K562 (cell line): ENCODE results near the gene CNTFR. TPM values are rescaled to one million over a fixed set of nuclear protein-coding genes. Genes with fewer than 3 reads are reported as not detected.

Source experiments
- ATAC-seq: fragments of 200-7000 bp; cut with Tn5 transposase; 3 replicates; pipeline ENCODE4 v1.9.1; 2020; ENCODE audit warnings: moderate library complexity
- BruUV-seq: library from RNA; stranded (reverse); fragments of 400-500 nt; replicated peaks from 2 replicates; lab custom pipeline; 2021; lab: Mats Ljungman, UMichigan
- CTCF ChIA-PET: fragments of 300-600 bp; formaldehyde crosslinking; extraction: SDS; loops from one replicate; lab custom pipeline; 2021; ENCODE audit warnings: low intra/inter-chr PET ratio; lab: Yijun Ruan, JAX
- POLR2A ChIA-PET: fragments of 300-600, 350-650 bp; sonication (Branson Sonifier 250); formaldehyde crosslinking; extraction: SDS; loops from one replicate; lab custom pipeline; 2021; ENCODE audit warnings: antibody characterized with exemption, inconsistent platforms; lab: Yijun Ruan, JAX
- DNase-seq, 4 experiments: peaks; one replicate each; pipeline versions ENCODE4 v3.0.0 to v3.0.0-alpha.2; 2011 to 2018; ENCODE audit warnings: low spot score in 3 of 4, mixed read lengths in 3 of 4; ENCODE audit errors: extremely low read depth in 1 of 4
- FAIRE-seq: peaks from 2 replicates; lab custom pipeline; 2011; peaks lifted over from hg19 to GRCh38; lab: Jason Lieb, UNC
- H2AFZ ChIP-seq: 2 replicates; pipeline ENCODE4 v1.6.0; 2011; ENCODE audit warnings: low read depth, low read length, control low read depth, inconsistent platforms
- H3K27ac ChIP-seq: fragments of 200-600 bp; 3 replicates; pipeline ENCODE4 v1.8.0; 2011; ENCODE audit warnings: low read depth, mild to moderate bottlenecking, control low read depth, inconsistent platforms, low read length, moderate library complexity, mixed read lengths; ENCODE audit errors: extremely low read depth
- H3K27me3 ChIP-seq, 2 experiments: fragments of 300-600 bp in 1 of 2; 2 replicates in 1 of 2; 3 replicates in 1 of 2; pipeline versions ENCODE4 v1.6.0 to v1.8.0; 2011; ENCODE audit warnings: inconsistent platforms in 2 of 2, low read length in 2 of 2, mild to moderate bottlenecking in 1 of 2, mixed read lengths in 1 of 2, moderate library complexity in 1 of 2; ENCODE audit not compliant: control insufficient read depth in 2 of 2, insufficient read depth in 2 of 2
- H3K36me3 ChIP-seq: fragments of 300-600 bp; 3 replicates; pipeline ENCODE4 v1.8.0; 2011; ENCODE audit warnings: mild to moderate bottlenecking, low read length, inconsistent platforms; ENCODE audit not compliant: control insufficient read depth, insufficient read depth
- H3K4me1 ChIP-seq, 2 experiments: fragments of 200-600 bp in 1 of 2; replicated peaks in 1 of 2; 2 replicates in 1 of 2; 3 replicates in 1 of 2; pipeline versions ENCODE4 v1.5.1 to v1.8.0; 2011; ENCODE audit warnings: inconsistent platforms in 2 of 2, low read length in 2 of 2, mild to moderate bottlenecking in 1 of 2, mixed read lengths in 1 of 2, moderate library complexity in 1 of 2; ENCODE audit not compliant: control insufficient read depth in 2 of 2, insufficient read depth in 2 of 2
- H3K4me2 ChIP-seq: 2 replicates; pipeline ENCODE4 v1.6.1; 2011; ENCODE audit warnings: low read length, control low read depth, inconsistent platforms, mixed read lengths; ENCODE audit not compliant: insufficient read depth
- H3K4me3 ChIP-seq: fragments of 200-600 bp; sonication (generic), shearing (Covaris generic); 2 replicates; pipeline ENCODE4 v1.5.1; 2016; ENCODE audit warnings: control low read depth, inconsistent platforms
- H3K79me2 ChIP-seq: fragments of 200-600 bp; 3 replicates; pipeline ENCODE4 v1.8.0; 2011; ENCODE audit warnings: low read length, inconsistent platforms; ENCODE audit not compliant: control insufficient read depth, insufficient read depth
- H3K9ac ChIP-seq, 2 experiments: 2 replicates each; pipeline versions ENCODE4 v1.6.0 to v1.6.1; 2011; ENCODE audit warnings: low read depth in 2 of 2, low read length in 2 of 2, control low read depth in 1 of 2, inconsistent platforms in 1 of 2, mild to moderate bottlenecking in 1 of 2, mixed read lengths in 1 of 2; ENCODE audit not compliant: insufficient read depth in 1 of 2
- H3K9me1 ChIP-seq: one replicate; pipeline ENCODE4 v1.6.0; 2011; ENCODE audit warnings: inconsistent platforms, mild to moderate bottlenecking, low read length, moderate library complexity; ENCODE audit not compliant: control insufficient read depth, insufficient read depth
- H3K9me3 ChIP-seq: replicated peaks from 2 replicates; pipeline ENCODE4 v1.5.1; 2011; ENCODE audit warnings: low read depth, low read length, inconsistent platforms; ENCODE audit not compliant: control insufficient read depth, insufficient read depth
- H4K20me1 ChIP-seq: replicated peaks from 2 replicates; pipeline ENCODE4 v1.6.1; 2011; ENCODE audit warnings: low read length, inconsistent platforms, mixed read lengths; ENCODE audit not compliant: control insufficient read depth, insufficient read depth
- ATF2 ChIP-seq: sonication (generic); formaldehyde crosslinking; IDR thresholded peaks from 2 replicates; pipeline ENCODE4 v1.8.1; 2022; ENCODE audit warnings: missing genetic modification reagents
- CBX3 ChIP-seq, 2 experiments: IDR thresholded peaks; 1 replicate in 1 of 2; 2 replicates in 1 of 2; pipeline ENCODE4 v1.6.1; 2012; ENCODE audit warnings: inconsistent platforms in 2 of 2, low read length in 2 of 2, borderline replicate concordance in 1 of 2, control low read depth in 1 of 2
- CGGBP1 ChIP-seq: fragments of 250-450 bp; sonication (Bioruptor Pico); IDR thresholded peaks from 2 replicates; pipeline ENCODE4 v1.9.0; 2021; ENCODE audit warnings: mild to moderate bottlenecking
- ETV5 ChIP-seq: sonication (generic); formaldehyde crosslinking; IDR thresholded peaks from 2 replicates; pipeline ENCODE4 v1.4.0; 2020; ENCODE audit warnings: low read depth, mild to moderate bottlenecking, missing genetic modification reagents
- HDAC6 ChIP-seq: IDR thresholded peaks from 2 replicates; pipeline ENCODE4 v1.6.1; 2012; ENCODE audit warnings: low read depth, mild to moderate bottlenecking, control low read depth, inconsistent platforms, low read length, moderate library complexity
- MCM5 ChIP-seq: fragments of 450-650 bp; IDR thresholded peaks from 2 replicates; pipeline ENCODE4 v1.6.1; 2016; ENCODE audit warnings: low read depth
- RAD21 ChIP-seq, 2 experiments: fragments of 250-450 bp in 1 of 2; fragments of 450-650 bp in 1 of 2; sonication (Bioruptor Pico) in 1 of 2; formaldehyde crosslinking in 1 of 2; IDR thresholded peaks in 1 of 2; conservative IDR thresholded peaks in 1 of 2; 2 replicates each; pipeline versions ENCODE4 v1.4.0 to v1.8.0; 2020 to 2022; ENCODE audit warnings: mild to moderate bottlenecking in 2 of 2, moderate library complexity in 1 of 2
- RFX7 ChIP-seq: fragments of 250-450 bp; sonication (Bioruptor Pico); IDR thresholded peaks from 2 replicates; pipeline ENCODE4 v1.5.1; 2021; ENCODE audit warnings: mild to moderate bottlenecking
- RUNX1 ChIP-seq: sonication (generic); IDR thresholded peaks from 2 replicates; pipeline ENCODE4 v1.6.1; 2016; ENCODE audit warnings: antibody characterized with exemption, low read depth
- SRSF1 ChIP-seq: fragments of 200-400 bp; formaldehyde crosslinking; IDR thresholded peaks from 2 replicates; pipeline ENCODE4 v1.6.1; 2017; ENCODE audit warnings: mild to moderate bottlenecking, low read depth, low read length, moderate library complexity
- TCF7L2 ChIP-seq: fragments of 150-350 bp; IDR thresholded peaks from 2 replicates; pipeline ENCODE4 v1.6.1; 2016; ENCODE audit warnings: low read depth, mild to moderate bottlenecking, low read length, moderate library complexity
- ZFP91 ChIP-seq: sonication (generic); formaldehyde crosslinking; IDR thresholded peaks from 2 replicates; pipeline ENCODE4 v1.8.0; 2022; ENCODE audit warnings: mild to moderate bottlenecking, missing genetic modification reagents
- ZNF124 ChIP-seq: sonication (generic); formaldehyde crosslinking; IDR thresholded peaks from 2 replicates; pipeline ENCODE4 v1.8.1; 2022; ENCODE audit warnings: missing genetic modification reagents
- whole genome bisulfite sequencing: fragments of 100-300 bp; shearing (Covaris generic); methylation state at CpG from one replicate; pipeline ENCODE4 v1.1.6; 2016; ENCODE audit warnings: low coverage, mixed read lengths; ENCODE audit not compliant: insufficient coverage; ENCODE audit errors: missing lambda C conversion rate; 5-methylcytosine and 5-hydroxymethylcytosine counted together
- in situ Hi-C: fragments of 300-500 bp; cut with MboI; formaldehyde crosslinking; loops from 4 replicates; pipeline ENCODE4 v1.15.0; 2018; ENCODE audit warnings: inconsistent platforms, mixed read lengths
- intact Hi-C: fragments of 100-400 bp; cut with micrococcal nuclease; formaldehyde crosslinking; loops from 2 replicates; pipeline ENCODE4 v1.14.2; 2022
- polyA plus RNA-seq, 8 experiments: library from polyadenylated mRNA; depleted of rRNA in 4 of 8; stranded (reverse) in 5 of 8; unstranded in 3 of 8; fragments of >200 nt; fragmentation: Nextera tagmentation in 2 of 8; fragmentation: Illumina TruSeq in 1 of 8; extraction: Ambion mirVana in 2 of 8; extraction: Trizol in 1 of 8; gene quantifications; 2 replicates each; pipeline versions ENCODE4 v1.2.1 to v1.2.3, GENCODE V29; 2011 to 2014; ENCODE audit warnings: inconsistent platforms in 1 of 8, missing spikeins in 1 of 8
- total RNA-seq, 7 experiments: library from RNA; depleted of rRNA in 6 of 7; stranded (reverse); fragments of >200 nt in 6 of 7; fragmentation: Illumina TruSeq in 2 of 7; extraction: Trizol in 2 of 7; gene quantifications; 2 replicates each; pipeline versions ENCODE4 v1.2.1 to v1.2.3, GENCODE V29; 2011 to 2021; ENCODE audit warnings: low replicate concordance in 1 of 7

The CNTFR gene
- total and polyA plus RNA-seq, 9 of the 15 experiments (the other 6 are each of a cell fraction or from before 2014, with no cell fraction given) = not detected

GRCh38 chr9:34518896-34519295, 70.6 kb downstream of the CNTFR start:
- H3K27ac ChIP-seq = no peak overlapping the region
- H3K4me3 ChIP-seq = no peak overlapping the region
- in situ Hi-C loops (no loop called here), intact Hi-C loops (no loop called here)
- H3K4me1 ChIP-seq = peaks cover 6 to 12% of the 10 kb centered on the region in 2 experiments; a peak in 4 of 5 replicates
- no peaks in the 10 kb centered on the region for H3K9me1 ChIP-seq
- DNase-seq (no peak), ATAC-seq (no peak), FAIRE-seq (no peak)
- no peaks in the 10 kb centered on the region for H3K79me2 ChIP-seq
- no peaks in the 10 kb centered on the region for H3K36me3 ChIP-seq
- no peaks in the 10 kb centered on the region for H4K20me1 ChIP-seq
- CTCF ChIA-PET = no interaction called here
- 0% methylated on average over 2 of the region's 2 CpGs for WGBS
- POLR2A ChIA-PET = no interaction called here
- no peaks in the 10 kb centered on the region for H3K9me3 ChIP-seq
- TF ChIP-seq ATF2 (CRISPR knock-in tag) (no peak), RAD21 (CRISPR knock-in tag; conservative IDR thresholded peaks at IDR 0.05 in 1 of 2, IDR thresholded peaks at IDR 0.05 in 1 of 2) (no peak)
- no TSS peak for BruUV-seq
- no peak overlapping the region for H3K4me2 ChIP-seq
- H3K9ac ChIP-seq = no peak overlapping the region
- no peak overlapping the region for H2AFZ ChIP-seq
- peaks cover 0 to 21% of the 10 kb centered on the region in 2 experiments; a peak in 3 of 5 replicates for H3K27me3 ChIP-seq

GRCh38 chr9:34518110-34518616, 71.4 kb downstream of the CNTFR start:
- no TSS peak for BruUV-seq
- CTCF ChIA-PET = no interaction called here
- Histone ChIP-seq H3K27ac (no peak overlapping the region), H3K79me2 (no peaks in the 10 kb centered on the region), H3K27me3 (peaks cover 0 to 21% of the 10 kb centered on the region in 2 experiments; a peak in 3 of 5 replicates), H3K4me2 (no peak overlapping the region), H3K9me3 (no peaks in the 10 kb centered on the region), H3K4me3 (no peak overlapping the region), H2AFZ (no peak overlapping the region), H3K9ac (no peak overlapping the region), H3K9me1 (no peaks in the 10 kb centered on the region), H3K36me3 (no peaks in the 10 kb centered on the region), H3K4me1 (peaks cover under 1 to 10% of the 10 kb centered on the region in 2 experiments; a peak in 3 of 5 replicates), H4K20me1 (no peaks in the 10 kb centered on the region)
- FAIRE-seq = no peak
- 9% methylated on average over 3 of the region's 6 CpGs for WGBS
- in situ Hi-C loops = no loop called here
- POLR2A ChIA-PET = no interaction called here
- no peak for ATAC-seq
- no peak for DNase-seq
- intact Hi-C loops = no loop called here
- TF ChIP-seq ZFP91 (CRISPR knock-in tag) (no peak), ETV5 (CRISPR knock-in tag) (no peak), ZNF124 (CRISPR knock-in tag) (no peak), MCM5 (no peak), CGGBP1 (CRISPR knock-in tag) (no peak), HDAC6 (no peak), TCF7L2 (no peak), RUNX1 (no peak), RFX7 (CRISPR knock-in tag) (no peak), SRSF1 (no peak), CBX3 (IDR thresholded peaks at IDR 0.05; ENCODE audit: borderline replicate concordance in 1 of 2, low read length in 2 of 2) (no peak)
